Progenitor cell of endocrine pancreas (in vitro differentiated cells): ENCODE measurements around the gene CAPN7. TPM values are rescaled to one million over a fixed set of nuclear protein-coding genes. Genes with fewer than 3 reads are reported as not detected.

Source experiments
- DNase-seq: peaks from one replicate; pipeline ENCODE4 v3.0.0; 2021; ENCODE audit warnings: low spot score; ENCODE audit not compliant: unreplicated experiment
- H3K27ac Mint-ChIP-seq: 2 replicates; pipeline ENCODE4 v1.8.0; 2021; ENCODE audit warnings: mild to moderate bottlenecking, moderate library complexity, mixed read lengths
- H3K27me3 Mint-ChIP-seq: 2 replicates; pipeline ENCODE4 v1.8.0; 2021; ENCODE audit warnings: mixed read lengths
- H3K36me3 Mint-ChIP-seq: 2 replicates; pipeline ENCODE4 v1.8.0; 2022; ENCODE audit warnings: mixed read lengths; ENCODE audit not compliant: insufficient read depth
- H3K4me1 Mint-ChIP-seq: 2 replicates; pipeline ENCODE4 v1.8.0; 2021; ENCODE audit warnings: low read depth, mixed read lengths
- H3K4me3 Mint-ChIP-seq: 2 replicates; pipeline ENCODE4 v1.8.0; 2021; ENCODE audit warnings: low read depth, mild to moderate bottlenecking, moderate library complexity, mixed read lengths
- H3K9me3 Mint-ChIP-seq: 2 replicates; pipeline ENCODE4 v1.8.0; 2021; ENCODE audit warnings: low read depth, mixed read lengths
- total RNA-seq: library from RNA; stranded (reverse); gene quantifications from 2 replicates; pipeline ENCODE4 v1.2.1, GENCODE V29; 2021
- TF ChIP-seq, protein P1 (sequence below): fragments of 200-600 bp; sonication (generic); IDR thresholded peaks from one replicate; pipeline ENCODE4 v1.5.0; 2021; ENCODE audit warnings: antibody characterized with exemption, mild to moderate bottlenecking; ENCODE audit not compliant: unreplicated experiment

The CAPN7 gene
- total RNA-seq, 1 donor from 2014 or later, result 46.3 TPM

DNA sequence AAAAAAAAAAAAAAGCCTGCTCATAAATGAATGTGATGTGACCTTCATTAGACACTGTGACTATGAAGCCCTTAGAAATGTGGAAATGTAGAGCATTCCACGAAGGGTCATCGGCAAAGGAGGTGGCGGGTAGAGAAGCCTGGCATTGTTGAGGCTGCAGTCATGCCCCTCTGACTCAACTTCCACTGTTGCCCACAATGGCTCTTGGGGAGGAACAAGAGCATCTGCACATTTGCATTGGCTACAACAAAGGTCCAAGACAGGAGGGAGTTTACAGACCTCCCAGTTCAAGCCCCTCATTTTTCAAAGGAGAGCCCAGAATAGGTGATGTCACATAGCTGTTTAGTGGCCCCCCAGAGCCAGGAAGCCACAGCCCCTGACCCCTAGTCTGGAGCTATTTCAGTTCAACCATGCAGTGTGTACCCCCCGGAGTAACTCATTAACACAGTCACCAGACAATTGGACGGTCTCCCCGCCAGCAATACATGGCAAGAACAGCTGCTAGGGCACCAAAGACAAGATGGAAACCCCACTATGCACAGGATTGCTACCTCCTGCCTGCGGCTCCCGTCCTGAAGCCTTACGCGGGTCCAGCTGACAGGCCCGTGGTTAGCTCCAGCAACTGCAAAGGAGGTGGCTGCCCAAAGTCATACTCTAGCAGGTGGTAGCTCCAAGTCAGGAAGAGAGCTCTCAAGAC lies 70.1 kb downstream of the CAPN7 start:
- Mint-ChIP-seq H3K4me1 (peaks cover 6% of the 10 kb centered on the region), H3K27me3 (no peaks in the 10 kb centered on the region), H3K36me3 (peaks cover 1% of the 10 kb centered on the region), H3K4me3 (no peak overlapping the region), H3K9me3 (no peaks in the 10 kb centered on the region), H3K27ac (no peak overlapping the region)
- no peak for DNase-seq
- TF ChIP-seq, protein P1, sequence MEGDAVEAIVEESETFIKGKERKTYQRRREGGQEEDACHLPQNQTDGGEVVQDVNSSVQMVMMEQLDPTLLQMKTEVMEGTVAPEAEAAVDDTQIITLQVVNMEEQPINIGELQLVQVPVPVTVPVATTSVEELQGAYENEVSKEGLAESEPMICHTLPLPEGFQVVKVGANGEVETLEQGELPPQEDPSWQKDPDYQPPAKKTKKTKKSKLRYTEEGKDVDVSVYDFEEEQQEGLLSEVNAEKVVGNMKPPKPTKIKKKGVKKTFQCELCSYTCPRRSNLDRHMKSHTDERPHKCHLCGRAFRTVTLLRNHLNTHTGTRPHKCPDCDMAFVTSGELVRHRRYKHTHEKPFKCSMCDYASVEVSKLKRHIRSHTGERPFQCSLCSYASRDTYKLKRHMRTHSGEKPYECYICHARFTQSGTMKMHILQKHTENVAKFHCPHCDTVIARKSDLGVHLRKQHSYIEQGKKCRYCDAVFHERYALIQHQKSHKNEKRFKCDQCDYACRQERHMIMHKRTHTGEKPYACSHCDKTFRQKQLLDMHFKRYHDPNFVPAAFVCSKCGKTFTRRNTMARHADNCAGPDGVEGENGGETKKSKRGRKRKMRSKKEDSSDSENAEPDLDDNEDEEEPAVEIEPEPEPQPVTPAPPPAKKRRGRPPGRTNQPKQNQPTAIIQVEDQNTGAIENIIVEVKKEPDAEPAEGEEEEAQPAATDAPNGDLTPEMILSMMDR, result no peak

DNA sequence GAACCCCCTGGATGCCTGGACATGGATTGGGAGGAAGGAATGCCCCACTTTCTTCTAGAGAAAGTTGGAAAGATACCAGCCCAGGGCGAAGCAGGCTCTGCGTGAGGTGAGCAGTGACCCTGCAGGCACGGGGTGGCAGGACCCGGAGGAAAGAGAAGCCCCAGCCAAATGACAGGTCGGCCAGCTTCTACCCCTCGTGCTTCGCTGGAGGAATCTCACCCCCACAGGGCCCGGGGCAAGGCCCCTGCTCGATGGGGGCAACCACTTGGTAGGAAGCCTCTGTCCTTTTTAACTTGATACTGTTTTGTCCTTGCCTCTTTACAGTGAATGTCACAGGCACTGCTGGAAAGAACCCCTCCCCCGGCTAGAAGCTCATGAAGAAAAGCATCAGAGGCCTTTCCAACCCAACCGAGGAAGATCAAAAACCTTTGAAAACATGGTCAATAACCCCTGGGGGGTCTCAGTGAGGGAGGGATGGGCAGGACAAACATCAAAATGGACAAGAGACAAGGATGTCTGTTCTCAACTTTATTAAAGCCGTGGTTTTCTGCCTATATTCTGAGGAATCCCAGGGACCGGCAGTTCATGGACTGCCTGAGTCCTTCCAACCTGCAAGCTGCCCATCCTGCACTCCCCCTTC lies 71.9 kb downstream of the CAPN7 start:
- H3K4me3 Mint-ChIP-seq, result no peak overlapping the region
- H3K4me1 Mint-ChIP-seq, result peaks cover 6% of the 10 kb centered on the region

DNA sequence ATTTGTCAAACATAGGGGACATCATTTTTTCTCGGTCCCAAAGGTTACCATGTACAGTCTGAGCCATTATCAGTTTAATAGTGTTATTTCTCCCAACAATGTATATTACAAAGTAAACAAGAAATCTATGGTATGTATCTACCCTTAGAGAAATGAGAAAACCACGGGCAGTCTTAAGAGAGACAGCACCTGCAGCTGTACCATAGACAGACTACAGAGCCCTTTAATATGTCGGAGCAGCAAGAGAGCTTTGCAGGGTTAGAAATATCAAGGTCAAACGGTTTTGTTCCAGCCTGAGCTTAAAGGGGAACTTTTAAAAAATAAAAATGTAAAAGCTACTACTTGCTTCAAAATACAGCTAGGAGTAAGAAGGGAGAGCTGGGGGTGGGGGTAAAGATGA lies 73.2 kb downstream of the CAPN7 start:
- DNase-seq, result no peak
- no peaks in the 10 kb centered on the region for H3K27me3 Mint-ChIP-seq
- H3K36me3 Mint-ChIP-seq, result no peaks in the 10 kb centered on the region
- no peak overlapping the region for H3K27ac Mint-ChIP-seq
- H3K4me1 Mint-ChIP-seq, result peaks cover 8% of the 10 kb centered on the region
- H3K9me3 Mint-ChIP-seq, result no peaks in the 10 kb centered on the region
- H3K4me3 Mint-ChIP-seq, result no peak overlapping the region
- TF ChIP-seq, protein P1, result no peak

More for the DNA sequence above, 71.9 kb downstream of the CAPN7 start:
- TF ChIP-seq, protein P1, result no peak
- Mint-ChIP-seq H3K36me3 (peaks cover 1% of the 10 kb centered on the region), H3K27me3 (no peaks in the 10 kb centered on the region), H3K9me3 (no peaks in the 10 kb centered on the region), H3K27ac (no peak overlapping the region)
- DNase-seq, result no peak

DNA sequence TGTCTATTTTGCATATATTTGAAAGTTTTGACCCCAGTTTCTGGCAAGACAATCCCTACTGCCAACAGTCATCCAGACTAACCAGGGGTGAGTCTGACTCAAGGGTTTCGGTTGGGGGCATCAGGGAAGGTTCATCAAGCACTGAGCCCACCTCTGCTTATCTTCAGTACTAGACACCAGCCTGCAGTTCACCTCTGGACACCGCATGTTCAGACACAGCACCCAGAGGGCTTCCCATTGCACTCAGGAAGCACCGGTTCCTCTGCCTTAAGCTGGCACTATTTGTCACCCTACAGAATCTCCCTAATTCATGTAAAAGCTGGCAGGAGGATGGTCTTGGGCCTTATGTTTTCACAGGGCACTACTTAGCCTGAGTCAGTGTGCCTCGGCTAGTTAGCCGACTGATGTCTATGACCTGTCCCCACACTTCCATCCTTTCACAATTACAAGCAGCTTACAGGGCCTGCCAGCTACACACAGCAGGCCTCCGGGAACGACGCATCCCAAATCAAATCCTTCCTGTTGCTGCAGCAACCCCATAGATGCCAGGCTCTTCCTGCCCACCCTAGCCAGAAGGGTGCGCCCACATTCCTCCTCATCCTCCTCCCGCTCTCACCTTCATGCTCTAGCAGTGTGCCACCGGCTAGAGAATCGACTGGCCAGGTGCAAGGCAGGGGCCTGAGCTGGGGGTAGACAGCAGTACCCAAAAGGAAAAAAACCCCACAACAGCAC lies 73.8 kb downstream of the CAPN7 start:
- TF ChIP-seq, protein P1, result no peak

DNA sequence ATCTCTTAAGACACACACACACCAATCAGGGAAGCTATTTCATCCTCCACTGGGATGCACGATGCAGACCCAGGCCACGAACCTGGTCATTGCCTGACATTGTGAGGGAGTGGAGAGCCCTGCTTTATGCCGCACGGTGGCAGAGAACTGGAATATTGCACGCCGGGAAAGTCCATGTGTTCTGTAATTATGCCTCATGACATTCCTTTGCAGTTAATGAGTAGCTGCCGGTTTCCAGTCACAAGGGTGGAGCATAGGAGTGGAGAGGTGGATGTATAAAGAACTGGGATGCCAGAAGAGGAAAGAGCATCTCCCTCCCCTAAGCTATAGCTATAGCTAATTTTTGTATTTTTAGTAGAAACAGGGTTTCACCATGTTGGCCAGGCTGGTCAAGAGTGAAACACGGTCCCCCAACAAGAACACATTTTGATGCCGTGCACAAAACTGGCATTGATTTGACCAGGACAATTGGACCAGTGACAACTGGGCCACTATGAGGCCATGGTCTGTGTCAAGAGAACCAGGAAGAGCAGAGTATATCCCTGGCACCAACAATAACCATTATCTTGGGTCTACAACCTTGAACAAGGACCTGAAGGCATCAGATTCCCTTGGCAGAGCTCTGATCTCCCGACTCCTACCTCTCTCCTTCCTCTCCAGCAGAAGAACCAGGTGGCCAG lies 74.9 kb downstream of the CAPN7 start:
- Mint-ChIP-seq H3K27me3 (no peaks in the 10 kb centered on the region), H3K4me1 (peaks cover 10% of the 10 kb centered on the region), H3K36me3 (no peaks in the 10 kb centered on the region), H3K4me3 (no peak overlapping the region), H3K27ac (no peak overlapping the region), H3K9me3 (no peaks in the 10 kb centered on the region)
- DNase-seq, result no peak
- TF ChIP-seq, protein P1, result no peak

More for the DNA sequence above, 73.8 kb downstream of the CAPN7 start:
- Mint-ChIP-seq H3K36me3 (no peaks in the 10 kb centered on the region), H3K4me3 (no peak overlapping the region), H3K9me3 (no peaks in the 10 kb centered on the region), H3K27me3 (no peaks in the 10 kb centered on the region), H3K4me1 (peaks cover 10% of the 10 kb centered on the region), H3K27ac (peak overlapping the region; percentile 31)
- DNase-seq, result no peak
